OCI-LY1 (cell line): ENCODE results near the gene GPATCH8.

ENCODE experiments used
- H2AFZ ChIP-seq: fragments of 200-600 bp; sonication (generic), shearing (Covaris generic); 2 replicates; pipeline ENCODE4 v1.6.0; 2014; ENCODE audit warnings: antibody characterized with exemption, mild to moderate bottlenecking, low read length
- H3F3A ChIP-seq: fragments of 200-600 bp; sonication (generic), shearing (Covaris generic); 2 replicates; pipeline ENCODE4 v1.6.0; 2014; ENCODE audit warnings: mild to moderate bottlenecking, antibody characterized with exemption, low read length, moderate library complexity; ENCODE audit not compliant: insufficient read depth
- H3K27ac ChIP-seq: fragments of 200-600 bp; sonication (generic); 2 replicates; pipeline ENCODE4 v1.5.1; 2014; ENCODE audit warnings: low read length, mixed run types, mild to moderate bottlenecking, low read depth; ENCODE audit not compliant: poor library complexity, severe bottlenecking
- H3K27me3 ChIP-seq: fragments of 200-600 bp; sonication (generic); 2 replicates; pipeline ENCODE4 v1.6.0; 2014; ENCODE audit warnings: antibody characterized with exemption, mild to moderate bottlenecking, low read length, moderate library complexity; ENCODE audit not compliant: insufficient read depth
- H3K36me3 ChIP-seq: fragments of 200-600 bp; sonication (generic); 2 replicates; pipeline ENCODE4 v1.6.1; 2014; ENCODE audit warnings: mild to moderate bottlenecking, antibody characterized with exemption, low read length, moderate library complexity, mixed read lengths; ENCODE audit not compliant: insufficient read depth
- H3K4me1 ChIP-seq: fragments of 200-600 bp; sonication (generic); 2 replicates; pipeline ENCODE4 v1.5.1; 2014; ENCODE audit warnings: mild to moderate bottlenecking, low read length, moderate library complexity; ENCODE audit not compliant: insufficient read depth, severe bottlenecking
- H3K4me2 ChIP-seq: fragments of 200-600 bp; sonication (generic), shearing (Covaris generic); 2 replicates; pipeline ENCODE4 v1.6.1; 2014; ENCODE audit warnings: low read length
- H3K4me3 ChIP-seq: fragments of 200-600 bp; sonication (generic); 2 replicates; pipeline ENCODE4 v1.5.1; 2014; ENCODE audit warnings: low read length, low read depth, mild to moderate bottlenecking, mixed read lengths; ENCODE audit not compliant: poor library complexity, severe bottlenecking
- H3K79me2 ChIP-seq: fragments of 200-600 bp; shearing (Covaris generic); 2 replicates; pipeline ENCODE4 v1.6.1; 2016; ENCODE audit warnings: mixed run types, low read length, mixed read lengths; ENCODE audit not compliant: insufficient read depth
- H3K9ac ChIP-seq: fragments of 200-600 bp; sonication (generic), shearing (Covaris generic); 2 replicates; pipeline ENCODE4 v1.6.1; 2014; ENCODE audit warnings: mild to moderate bottlenecking, low read length, mixed read lengths
- H3K9me2 ChIP-seq: fragments of 200-600 bp; sonication (generic), shearing (Covaris generic); 2 replicates; pipeline ENCODE4 v1.6.1; 2014; ENCODE audit warnings: low read depth, mild to moderate bottlenecking, low read length, mixed read lengths
- H3K9me3 ChIP-seq: fragments of 200-600 bp; shearing (Covaris generic); 2 replicates; pipeline ENCODE4 v1.6.1; 2014; ENCODE audit warnings: low read length, mixed read lengths
- H4K20me1 ChIP-seq: fragments of 200-600 bp; sonication (generic), shearing (Covaris generic); 2 replicates; pipeline ENCODE4 v1.6.0; 2016; ENCODE audit warnings: mild to moderate bottlenecking, low read length; ENCODE audit not compliant: insufficient read depth
- EZH2 ChIP-seq: fragments of 200-600 bp; sonication (generic), shearing (Covaris generic); IDR thresholded peaks from 2 replicates; pipeline ENCODE4 v1.8.0; 2017; ENCODE audit warnings: borderline replicate concordance, mixed run types, mild to moderate bottlenecking, antibody characterized with exemption, low read length, moderate library complexity, mixed read lengths
- TF ChIP-seq, protein P1 (sequence below): fragments of 200-600 bp; sonication (generic), shearing (Covaris generic); IDR thresholded peaks from 2 replicates; pipeline ENCODE4 v1.5.1; 2017; ENCODE audit warnings: mild to moderate bottlenecking, antibody characterized with exemption, low read length, moderate library complexity, mixed read lengths

GPATCH8 gene

DNA sequence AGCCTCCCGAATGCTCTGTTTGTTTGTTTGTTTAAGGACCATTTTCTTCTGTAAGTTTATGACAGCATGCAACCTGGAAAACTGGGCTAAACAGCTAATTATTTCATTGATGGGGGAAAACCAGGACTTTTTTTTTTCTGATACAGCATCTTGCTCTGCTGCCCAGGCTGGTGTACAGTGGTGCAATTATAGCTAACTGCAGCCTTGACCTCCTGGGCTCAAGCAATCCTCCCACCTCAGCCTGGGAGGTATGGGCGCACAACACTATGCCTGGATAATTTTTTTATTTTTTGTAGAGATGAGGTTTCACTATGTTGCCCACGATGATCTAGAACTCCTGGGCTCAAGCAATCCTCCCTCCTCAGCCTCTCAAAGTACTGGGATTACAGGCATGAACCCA lies 37.3 kb downstream of the GPATCH8 start:
- Histone ChIP-seq H3K4me2 (no peak overlapping the region), H2AFZ (no peak overlapping the region), H3K4me1 (peaks cover 18% of the 10 kb centered on the region), H3K27me3 (no peaks in the 10 kb centered on the region), H3K9ac (no peak overlapping the region), H3K27ac (no peak overlapping the region), H3K79me2 (peaks cover 50% of the 10 kb centered on the region), H3K4me3 (no peak overlapping the region), H3K9me3 (no peaks in the 10 kb centered on the region), H3K9me2 (no peaks in the 10 kb centered on the region), H3K36me3 (peaks cover 53% of the 10 kb centered on the region), H3F3A (no peaks in the 10 kb centered on the region), H4K20me1 (no peaks in the 10 kb centered on the region)
- TF ChIP-seq, protein P1, sequence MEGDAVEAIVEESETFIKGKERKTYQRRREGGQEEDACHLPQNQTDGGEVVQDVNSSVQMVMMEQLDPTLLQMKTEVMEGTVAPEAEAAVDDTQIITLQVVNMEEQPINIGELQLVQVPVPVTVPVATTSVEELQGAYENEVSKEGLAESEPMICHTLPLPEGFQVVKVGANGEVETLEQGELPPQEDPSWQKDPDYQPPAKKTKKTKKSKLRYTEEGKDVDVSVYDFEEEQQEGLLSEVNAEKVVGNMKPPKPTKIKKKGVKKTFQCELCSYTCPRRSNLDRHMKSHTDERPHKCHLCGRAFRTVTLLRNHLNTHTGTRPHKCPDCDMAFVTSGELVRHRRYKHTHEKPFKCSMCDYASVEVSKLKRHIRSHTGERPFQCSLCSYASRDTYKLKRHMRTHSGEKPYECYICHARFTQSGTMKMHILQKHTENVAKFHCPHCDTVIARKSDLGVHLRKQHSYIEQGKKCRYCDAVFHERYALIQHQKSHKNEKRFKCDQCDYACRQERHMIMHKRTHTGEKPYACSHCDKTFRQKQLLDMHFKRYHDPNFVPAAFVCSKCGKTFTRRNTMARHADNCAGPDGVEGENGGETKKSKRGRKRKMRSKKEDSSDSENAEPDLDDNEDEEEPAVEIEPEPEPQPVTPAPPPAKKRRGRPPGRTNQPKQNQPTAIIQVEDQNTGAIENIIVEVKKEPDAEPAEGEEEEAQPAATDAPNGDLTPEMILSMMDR: no peak
- TF ChIP-seq EZH2: no peak

DNA sequence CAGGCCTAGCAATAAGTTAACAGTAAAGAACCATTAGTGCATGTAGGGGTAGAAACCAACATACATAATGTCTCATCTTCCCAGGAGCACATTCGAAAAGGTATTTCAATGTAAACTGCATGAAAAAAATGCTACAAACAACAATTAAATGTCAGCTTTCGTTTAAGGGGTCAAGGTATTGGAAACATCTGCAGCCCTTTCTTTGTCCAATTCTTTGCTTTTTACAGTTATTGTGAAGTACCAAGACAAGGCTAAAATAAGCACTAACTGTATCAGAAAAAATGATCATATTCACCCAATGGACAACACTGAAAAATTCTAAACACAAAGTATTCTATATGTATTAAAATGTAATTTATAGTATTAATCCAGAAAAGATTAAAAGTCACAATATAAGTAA lies 37.9 kb downstream of the GPATCH8 start:
- Histone ChIP-seq H3K9me3 (no peaks in the 10 kb centered on the region), H2AFZ (no peak overlapping the region), H3K4me3 (no peak overlapping the region), H3K4me1 (peaks cover 18% of the 10 kb centered on the region), H3K27me3 (no peaks in the 10 kb centered on the region), H3K4me2 (no peak overlapping the region), H3K36me3 (peaks cover 53% of the 10 kb centered on the region), H3K79me2 (peaks cover 49% of the 10 kb centered on the region), H3K9me2 (no peaks in the 10 kb centered on the region), H4K20me1 (no peaks in the 10 kb centered on the region), H3F3A (no peaks in the 10 kb centered on the region), H3K27ac (no peak overlapping the region), H3K9ac (no peak overlapping the region)
- no peak for TF ChIP-seq EZH2
- TF ChIP-seq, protein P1: no peak

DNA sequence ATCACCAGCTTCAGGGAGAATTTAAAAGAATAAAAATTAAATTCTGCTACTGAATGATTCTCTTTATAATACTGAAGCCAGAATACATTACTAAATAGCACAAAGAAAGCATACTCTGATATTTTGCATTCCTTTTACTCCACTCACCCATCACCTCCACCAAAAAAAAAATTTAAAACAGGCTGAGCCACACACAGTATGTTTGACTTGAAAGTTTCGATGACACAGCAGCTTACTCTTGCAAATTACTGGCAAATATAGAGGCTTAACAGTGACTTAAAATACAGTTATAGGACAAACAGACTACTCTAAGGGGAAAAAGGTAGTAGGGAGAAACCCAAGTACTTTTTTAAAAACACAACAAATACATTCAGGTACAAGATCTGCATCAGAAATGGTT lies 39.2 kb downstream of the GPATCH8 start:
- H3K27ac ChIP-seq: no peak overlapping the region
- H3K79me2 ChIP-seq: peaks cover 41% of the 10 kb centered on the region
- no peak overlapping the region for H3K4me3 ChIP-seq
- H3F3A ChIP-seq: no peaks in the 10 kb centered on the region
- no peaks in the 10 kb centered on the region for H3K9me2 ChIP-seq
- TF ChIP-seq, protein P1: no peak
- TF ChIP-seq EZH2: no peak
- H3K4me2 ChIP-seq: no peak overlapping the region
- H4K20me1 ChIP-seq: no peaks in the 10 kb centered on the region
- H3K27me3 ChIP-seq: no peaks in the 10 kb centered on the region
- H2AFZ ChIP-seq: no peak overlapping the region
- H3K36me3 ChIP-seq: peaks cover 50% of the 10 kb centered on the region
- no peak overlapping the region for H3K9ac ChIP-seq
- peaks cover 18% of the 10 kb centered on the region for H3K4me1 ChIP-seq
- H3K9me3 ChIP-seq: no peaks in the 10 kb centered on the region
